NCI-H146 (cell line): ENCODE measurements around the gene MTERF1.
"Not testable (repeated sequence)": the region's sequence is repeated elsewhere in the genome, so short reads cannot be mapped to it uniquely, and the experiment has no call there.

Source experiments
- DNase-seq: peaks from one replicate; lab custom pipeline; 2025; lab: John Stamatoyannopoulos, UW

Gene MTERF1, protein sequence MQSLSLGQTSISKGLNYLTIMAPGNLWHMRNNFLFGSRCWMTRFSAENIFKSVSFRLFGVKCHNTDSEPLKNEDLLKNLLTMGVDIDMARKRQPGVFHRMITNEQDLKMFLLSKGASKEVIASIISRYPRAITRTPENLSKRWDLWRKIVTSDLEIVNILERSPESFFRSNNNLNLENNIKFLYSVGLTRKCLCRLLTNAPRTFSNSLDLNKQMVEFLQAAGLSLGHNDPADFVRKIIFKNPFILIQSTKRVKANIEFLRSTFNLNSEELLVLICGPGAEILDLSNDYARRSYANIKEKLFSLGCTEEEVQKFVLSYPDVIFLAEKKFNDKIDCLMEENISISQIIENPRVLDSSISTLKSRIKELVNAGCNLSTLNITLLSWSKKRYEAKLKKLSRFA

GRCh38 chr7:91880413-91881241 is at the start of gene MTERF1:
TSS of gene MTERF1 (minus strand) at chr7:91880702. CDS start at chr7:91880083, 619 bp downstream.
- peak; percentile 96 for DNase-seq

GRCh38 chr7:91929463-91929862 is 49.0 kb upstream of the MTERF1 start:
- DNase-seq: no peak

GRCh38 chr7:91927912-91928311 is 47.4 kb upstream of the MTERF1 start:
- no peak for DNase-seq

- DNase-seq: no peak
Observed at GRCh38 chr7:91922857-91923256, 42.4 kb upstream of the MTERF1 start.

- DNase-seq: no peak
Observed at GRCh38 chr7:91918356-91918755, 37.9 kb upstream of the MTERF1 start.

GRCh38 chr7:91916051-91916440 is 35.5 kb upstream of the MTERF1 start:
- DNase-seq: no peak

GRCh38 chr7:91915401-91916050 is 35.0 kb upstream of the MTERF1 start:
- DNase-seq: no peak

- no peak for DNase-seq
Observed at GRCh38 chr7:91913612-91914011, 33.1 kb upstream of the MTERF1 start.

DNA sequence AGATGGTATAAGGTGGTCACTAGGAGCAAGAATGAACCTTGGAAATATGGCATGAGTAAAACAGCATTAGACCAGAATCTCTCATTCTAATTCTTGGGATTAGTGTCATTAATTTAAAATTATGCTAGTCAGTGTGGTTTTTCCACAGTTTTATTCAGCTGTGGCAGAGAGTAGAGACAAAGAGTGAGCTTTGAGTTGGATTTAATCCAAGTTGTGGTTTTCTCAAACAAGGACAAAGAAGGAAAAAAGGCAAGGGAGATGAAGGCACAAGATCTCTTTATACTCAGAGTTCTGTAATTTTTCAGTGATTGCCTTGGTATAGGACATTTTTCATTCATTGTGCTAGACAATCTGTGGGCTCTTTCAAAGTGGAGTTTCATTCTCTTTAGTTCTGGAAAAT is 32.0 kb upstream of the MTERF1 start:
- no peak for DNase-seq

DNA sequence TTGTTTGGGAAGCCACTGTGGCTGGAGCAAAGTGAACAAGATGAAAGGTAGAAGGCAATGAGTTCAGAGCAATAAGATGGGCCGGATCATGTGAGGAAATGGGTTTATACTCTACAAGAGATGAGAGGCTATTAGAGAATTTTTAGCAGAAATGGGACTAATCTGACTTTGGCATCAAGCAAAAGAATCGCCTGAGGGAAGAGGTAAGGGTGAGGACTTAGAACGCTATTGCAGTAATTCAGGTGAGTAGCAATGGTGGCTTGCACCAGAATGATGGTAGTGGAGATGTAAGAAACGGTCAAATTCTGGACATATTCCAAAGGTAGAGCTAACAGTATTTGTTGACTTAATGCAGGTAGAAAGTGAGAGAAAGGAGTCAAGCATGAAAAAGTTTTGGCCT is 30.6 kb upstream of the MTERF1 start:
- DNase-seq: no peak

GRCh38 chr7:91910171-91910570 is 29.7 kb upstream of the MTERF1 start:
- no peak for DNase-seq

- DNase-seq: no peak
Observed at GRCh38 chr7:91899563-91899962, 19.1 kb upstream of the MTERF1 start.

- no peak for DNase-seq
Observed at GRCh38 chr7:91898240-91898992, 17.9 kb upstream of the MTERF1 start.

- DNase-seq: no peak
Observed at GRCh38 chr7:91894781-91895480, 14.4 kb upstream of the MTERF1 start.

GRCh38 chr7:91893699-91894098 is 13.2 kb upstream of the MTERF1 start:
- not testable (repeated sequence) for DNase-seq

- DNase-seq: peak; percentile 62
Observed at GRCh38 chr7:91892821-91893340, 12.4 kb upstream of the MTERF1 start.

GRCh38 chr7:91892099-91892705 is 11.7 kb upstream of the MTERF1 start:
- peak; percentile 52 for DNase-seq

- not testable (repeated sequence) for DNase-seq
Observed at GRCh38 chr7:91888271-91889175, 8.0 kb upstream of the MTERF1 start.
